GM10266 (cell line): Measurements from ENCODE around the gene EHD4.

Experiments
- DNase-seq: peaks from one replicate; pipeline ENCODE4 v3.0.0; 2012; ENCODE audit errors: extremely low spot score
- TF ChIP-seq, protein P1 (sequence below): IDR thresholded peaks from 2 replicates; pipeline ENCODE4 v1.5.1; 2012; ENCODE audit warnings: mild to moderate bottlenecking, low read depth; ENCODE audit not compliant: control insufficient read depth, insufficient read depth; ENCODE audit errors: missing control alignments

EHD4 gene

DNA sequence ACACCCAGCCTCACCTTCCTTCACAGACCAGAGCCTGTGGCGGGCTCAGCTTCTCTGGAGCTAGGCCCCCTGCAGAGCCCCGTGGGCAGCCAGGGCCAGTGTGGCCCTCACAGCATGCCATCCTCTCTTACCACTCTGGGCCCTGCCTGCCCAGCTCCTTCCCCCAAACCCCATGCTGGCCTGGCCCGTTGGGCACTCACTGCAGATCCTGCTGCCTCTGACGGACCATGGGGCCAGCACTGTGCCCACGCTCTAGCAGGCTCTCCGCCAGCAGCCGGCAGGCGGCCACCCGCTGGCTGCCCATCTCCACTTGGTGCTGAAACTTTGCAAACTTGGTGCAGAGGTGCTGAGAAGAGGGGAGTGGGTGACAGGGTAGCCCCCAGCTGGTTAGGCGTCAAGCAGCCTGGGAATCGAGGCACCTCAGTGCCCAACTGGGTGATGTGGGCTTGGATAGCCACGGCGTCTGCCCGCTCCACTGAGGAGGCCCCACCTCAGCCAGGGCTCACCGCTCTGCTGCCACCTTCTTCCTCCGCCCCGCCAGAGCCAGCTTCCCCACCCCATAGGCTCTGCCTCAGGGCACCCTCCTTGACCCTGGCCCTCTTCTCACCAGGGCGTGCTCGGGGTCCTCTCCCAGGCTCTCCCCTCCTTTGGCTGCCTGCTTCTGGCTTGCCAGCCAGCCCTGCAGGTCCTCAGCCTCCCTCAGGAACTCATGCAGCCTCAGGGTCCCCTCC, 101.0 kb downstream of the EHD4 start:
- TF ChIP-seq, protein P1, sequence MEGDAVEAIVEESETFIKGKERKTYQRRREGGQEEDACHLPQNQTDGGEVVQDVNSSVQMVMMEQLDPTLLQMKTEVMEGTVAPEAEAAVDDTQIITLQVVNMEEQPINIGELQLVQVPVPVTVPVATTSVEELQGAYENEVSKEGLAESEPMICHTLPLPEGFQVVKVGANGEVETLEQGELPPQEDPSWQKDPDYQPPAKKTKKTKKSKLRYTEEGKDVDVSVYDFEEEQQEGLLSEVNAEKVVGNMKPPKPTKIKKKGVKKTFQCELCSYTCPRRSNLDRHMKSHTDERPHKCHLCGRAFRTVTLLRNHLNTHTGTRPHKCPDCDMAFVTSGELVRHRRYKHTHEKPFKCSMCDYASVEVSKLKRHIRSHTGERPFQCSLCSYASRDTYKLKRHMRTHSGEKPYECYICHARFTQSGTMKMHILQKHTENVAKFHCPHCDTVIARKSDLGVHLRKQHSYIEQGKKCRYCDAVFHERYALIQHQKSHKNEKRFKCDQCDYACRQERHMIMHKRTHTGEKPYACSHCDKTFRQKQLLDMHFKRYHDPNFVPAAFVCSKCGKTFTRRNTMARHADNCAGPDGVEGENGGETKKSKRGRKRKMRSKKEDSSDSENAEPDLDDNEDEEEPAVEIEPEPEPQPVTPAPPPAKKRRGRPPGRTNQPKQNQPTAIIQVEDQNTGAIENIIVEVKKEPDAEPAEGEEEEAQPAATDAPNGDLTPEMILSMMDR = no peak
- DNase-seq = no peak

DNA sequence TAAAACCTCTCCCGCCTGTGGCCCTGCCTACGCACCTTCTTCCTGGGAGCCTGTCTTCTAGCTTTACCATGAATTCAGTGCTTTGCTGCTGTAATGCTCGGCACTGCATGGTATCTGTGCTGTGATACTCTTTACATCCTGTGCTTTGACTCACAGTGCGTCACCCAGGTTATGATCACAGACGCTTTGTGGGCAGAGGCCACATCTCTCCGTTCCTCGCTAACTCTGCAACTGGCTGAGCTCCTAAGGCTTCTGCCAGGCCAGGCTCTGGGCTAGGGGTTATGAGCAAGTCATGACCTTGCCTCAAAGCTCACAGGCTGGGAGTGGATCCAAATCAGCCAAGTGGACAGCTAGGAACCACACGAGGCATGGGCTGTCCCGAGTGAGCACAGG, 101.7 kb downstream of the EHD4 start:
- DNase-seq = no peak
- TF ChIP-seq, protein P1 = no peak

DNA sequence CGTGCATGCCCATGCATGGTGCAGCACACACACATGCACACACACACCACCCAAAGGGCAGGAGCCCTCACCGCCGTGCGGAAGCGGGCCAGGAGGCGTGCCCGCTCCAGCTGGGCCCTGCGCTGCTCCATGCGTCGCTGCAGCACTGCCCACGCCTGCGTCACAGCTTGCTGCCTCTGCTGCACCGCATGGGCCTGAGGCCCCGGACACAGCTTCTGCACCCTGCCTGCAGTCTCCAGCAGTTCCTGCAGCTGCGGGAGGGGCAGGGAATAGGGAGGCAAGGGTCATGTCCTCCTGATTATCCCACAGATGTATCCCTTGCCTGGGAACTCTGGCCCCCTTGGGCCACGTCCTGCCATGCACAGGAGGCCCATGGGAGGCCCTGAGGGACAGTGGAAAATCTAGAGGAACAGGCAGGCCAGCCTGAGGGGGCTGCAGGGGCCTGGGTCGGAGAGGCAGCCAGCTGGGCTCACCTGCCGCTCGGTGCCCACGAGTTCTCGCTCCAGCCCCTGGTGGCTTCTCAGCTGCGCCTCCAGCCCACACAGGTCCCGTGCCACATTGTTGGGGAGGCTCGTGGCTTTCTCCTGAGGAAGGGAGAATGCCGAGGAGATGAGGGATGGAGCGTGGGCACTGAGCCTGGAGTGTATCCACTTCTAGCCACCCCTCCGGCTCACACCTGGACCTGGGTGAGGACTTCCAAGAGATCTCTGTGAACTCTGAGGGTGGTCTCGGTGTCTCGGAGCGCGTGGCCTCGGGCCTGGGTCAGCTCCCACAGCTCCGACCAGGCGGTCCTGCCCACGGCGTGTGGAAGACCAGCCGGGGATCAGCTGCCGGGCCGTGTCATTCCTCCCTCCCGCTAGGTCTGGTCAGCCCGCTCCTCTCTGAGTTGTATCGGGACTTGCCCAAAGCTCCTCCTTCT, 102.3 kb downstream of the EHD4 start:
- no peak for DNase-seq
- TF ChIP-seq, protein P1 = no peak

DNA sequence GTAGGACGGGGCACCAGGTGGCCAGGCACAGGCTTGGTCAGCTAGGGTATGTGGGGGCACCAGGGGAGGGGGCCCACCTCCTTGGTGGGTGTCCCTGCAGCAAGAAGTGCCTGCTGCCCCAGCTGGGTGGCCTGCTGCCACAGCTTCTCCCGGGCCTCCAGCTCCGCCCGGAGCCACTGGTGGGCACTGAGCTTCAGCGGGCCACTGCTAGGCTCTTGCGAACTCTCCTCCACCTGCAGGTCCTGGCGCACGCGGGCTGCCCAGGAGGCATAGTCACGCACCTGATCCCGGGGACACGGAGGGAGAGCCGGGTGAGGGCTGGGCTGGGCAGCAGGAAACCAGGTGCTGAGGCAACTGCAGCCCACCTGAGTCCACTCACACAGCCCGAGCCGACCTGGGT, 104.0 kb downstream of the EHD4 start:
- TF ChIP-seq, protein P1 = no peak
- DNase-seq = no peak

DNA sequence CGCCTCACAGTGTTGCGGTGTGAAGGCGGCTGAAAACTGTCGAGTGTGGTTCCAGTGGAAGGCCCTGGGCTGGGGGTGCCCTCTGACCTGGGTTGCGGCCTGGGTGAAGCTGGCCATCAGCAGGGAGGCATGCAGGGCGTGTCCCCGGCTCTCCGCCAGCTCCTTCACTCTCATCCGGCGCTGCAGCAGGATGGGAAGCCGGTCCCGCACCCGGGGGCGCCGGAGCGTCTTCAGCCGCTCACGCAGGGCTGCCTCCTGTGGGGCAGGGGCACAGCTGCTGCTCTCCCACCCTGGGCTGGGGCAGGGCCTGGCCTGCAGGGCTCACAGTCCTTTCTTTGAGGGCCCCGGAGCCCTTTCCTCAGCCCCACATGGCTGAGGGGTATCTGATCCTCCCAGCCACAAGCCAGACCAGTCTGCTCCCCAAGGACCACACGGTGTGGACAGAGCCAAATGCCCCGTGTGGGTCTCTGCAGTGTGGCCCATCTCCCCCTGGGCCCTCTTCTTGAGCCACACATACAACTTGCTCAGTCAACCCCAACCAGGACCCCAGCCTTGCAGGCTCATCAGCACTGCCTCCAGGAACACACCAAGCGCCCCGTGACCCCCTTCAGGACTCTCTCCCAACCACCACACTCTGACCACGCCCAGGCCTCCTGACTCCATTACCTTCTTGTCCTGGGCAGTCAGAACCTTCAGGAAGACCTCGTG, 105.3 kb downstream of the EHD4 start:
- no peak for DNase-seq
- TF ChIP-seq, protein P1 = no peak

DNA sequence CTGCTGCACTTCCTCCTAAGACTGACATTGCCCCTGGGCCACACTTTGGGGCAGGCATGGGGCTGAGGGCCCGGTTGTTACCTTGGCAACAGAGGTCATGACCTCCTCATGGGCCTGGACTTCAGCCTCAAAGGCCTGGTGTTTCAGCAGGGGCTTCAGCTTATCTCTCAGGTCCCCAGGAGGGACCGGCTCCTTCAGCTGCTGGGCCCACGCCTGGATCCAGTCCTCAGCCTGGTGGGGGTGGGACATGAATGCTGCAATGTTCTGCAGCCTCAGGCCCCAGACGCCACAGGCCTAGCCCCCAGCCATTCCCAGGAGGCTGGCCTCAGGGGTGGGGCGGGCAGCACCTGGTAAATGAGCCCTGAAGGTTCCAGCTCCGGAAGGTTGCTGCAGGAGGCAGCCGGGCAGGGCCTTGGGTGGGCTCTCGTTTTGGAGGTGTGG, 106.1 kb downstream of the EHD4 start:
- no peak for DNase-seq
- TF ChIP-seq, protein P1 = no peak
